ENCODE results near the gene C11orf98. TPM values are rescaled to one million over a fixed set of nuclear protein-coding genes. Genes with fewer than 3 reads are reported as not detected.
"Not testable (repeated sequence)": the region's sequence is repeated elsewhere in the genome, so short reads cannot be mapped to it uniquely, and the experiment has no call there.

Gene C11orf98
- total RNA-seq, 6 donors from 2014 or later, result 16.8 to 42.0 (median 30.6) TPM

GRCh38 chr11:62706850-62707247, 41.8 kb upstream of the C11orf98 start:
- no peaks in the 10 kb centered on the region for H3K27me3 ChIP-seq
- peak overlapping the region in 3 of 4 donors; percentile 61 to 85 (median 85) for H3K4me3 ChIP-seq
- TF ChIP-seq POLR2AphosphoS5 (IDR thresholded peaks at IDR 0.05) (no peak), EP300 (IDR thresholded peaks at IDR 0.05) (no peak), POLR2A (IDR thresholded peaks at IDR 0.05) (no peak), CTCF (IDR thresholded peaks at IDR 0.05) (no peak)
- peaks cover 31 to 43% (median 38%) of the 10 kb centered on the region in 4 donors for H3K4me1 ChIP-seq
- peaks cover 0 to 17% (median 11%) of the 10 kb centered on the region in 4 donors for H3K36me3 ChIP-seq
- DNase-seq (no peak), ATAC-seq (ENCODE audit: low FRiP score in 2 of 2) (no peak)
- H3K9me3 ChIP-seq, result no peaks in the 10 kb centered on the region
- peak overlapping the region; percentile 62 to 89 (median 79) for H3K27ac ChIP-seq
- 81 to 83% methylated on average over 8 of the region's 8 CpGs for WGBS, 2 donors

- Histone ChIP-seq H3K27ac (peak overlapping the region; percentile 76 to 89 (median 79)), H3K9me3 (no peaks in the 10 kb centered on the region), H3K36me3 (peaks cover 0 to 17% (median 8%) of the 10 kb centered on the region in 4 donors), H3K4me3 (peak overlapping the region; percentile 61 to 86 (median 85)), H3K4me1 (peaks cover 31 to 43% (median 38%) of the 10 kb centered on the region in 4 donors), H3K27me3 (no peaks in the 10 kb centered on the region)
- TF ChIP-seq EP300 (IDR thresholded peaks at IDR 0.05) (no peak), CTCF (IDR thresholded peaks at IDR 0.05) (peak in 1 of 6 experiments; percentile 2), POLR2A (IDR thresholded peaks at IDR 0.05) (peak in 1 of 4 donors; percentile 75), POLR2AphosphoS5 (IDR thresholded peaks at IDR 0.05) (peak; percentile 52 to 75)
- DNase-seq, result peak; percentile 98 to 99
- ATAC-seq (ENCODE audit: low FRiP score in 2 of 2), result peak; percentile 94
- WGBS, 2 donors, result 13 to 22% methylated on average over 12 to 29 of the region's 73 CpGs
Measured at GRCh38 chr11:62705880-62706849, 41.2 kb upstream of the C11orf98 start.

GRCh38 chr11:62705413-62705812, 40.4 kb upstream of the C11orf98 start:
- Histone ChIP-seq H3K36me3 (peaks cover 0 to 14% (median 4%) of the 10 kb centered on the region in 4 donors), H3K27ac (peak overlapping the region; percentile 76 to 89 (median 79)), H3K9me3 (no peaks in the 10 kb centered on the region), H3K4me3 (peak overlapping the region in 3 of 4 donors; percentile 61 to 85 (median 85)), H3K4me1 (peaks cover 29 to 40% (median 36%) of the 10 kb centered on the region in 4 donors), H3K27me3 (no peaks in the 10 kb centered on the region)
- 48 to 55% methylated on average over 7 of the region's 7 CpGs for WGBS, 2 donors
- no peak for DNase-seq
- no peak for ATAC-seq (ENCODE audit: low FRiP score in 2 of 2)
- TF ChIP-seq POLR2AphosphoS5 (IDR thresholded peaks at IDR 0.05) (no peak), EP300 (IDR thresholded peaks at IDR 0.05) (no peak)

- not testable (repeated sequence) for DNase-seq; H3K27me3 ChIP-seq; H3K9me3 ChIP-seq; H3K4me3 ChIP-seq; H3K27ac ChIP-seq; ATAC-seq (ENCODE audit: low FRiP score in 2 of 2)
- Histone ChIP-seq H3K4me1 (peaks cover 23 to 34% (median 26%) of the 10 kb centered on the region in 4 donors), H3K36me3 (peaks cover 0 to 12% (median 3%) of the 10 kb centered on the region in 4 donors)
- 79 to 85% methylated on average over 4 of the region's 4 CpGs for WGBS, 2 donors
Measured at GRCh38 chr11:62703921-62704320, 38.9 kb upstream of the C11orf98 start.

GRCh38 chr11:62702246-62702645, 37.2 kb upstream of the C11orf98 start:
- peaks cover 0 to 12% (median 3%) of the 10 kb centered on the region in 4 donors for H3K36me3 ChIP-seq
- no peak overlapping the region for H3K4me3 ChIP-seq
- no peak for DNase-seq
- H3K4me1 ChIP-seq, result peaks cover 14 to 20% (median 17%) of the 10 kb centered on the region in 4 donors
- H3K27ac ChIP-seq, result no peak overlapping the region
- TF ChIP-seq POLR2A (IDR thresholded peaks at IDR 0.05), result peak in 1 of 4 donors; percentile 19
- TF ChIP-seq CTCF (IDR thresholded peaks at IDR 0.05), result no peak
- no peak for ATAC-seq (ENCODE audit: low FRiP score in 2 of 2)
- 82 to 92% methylated on average over 11 of the region's 11 CpGs for WGBS, 2 donors
- no peaks in the 10 kb centered on the region for H3K9me3 ChIP-seq
- H3K27me3 ChIP-seq, result no peaks in the 10 kb centered on the region
